K562 (cell line): ENCODE results near the gene TPK1. TPM values are rescaled to one million over a fixed set of nuclear protein-coding genes. Genes with fewer than 3 reads are reported as not detected.
A peak's percentile ranks its signal among the peaks of the same experiment; 100 is the strongest.

ENCODE experiments used
- ATAC-seq: fragments of 200-7000 bp; cut with Tn5 transposase; 3 replicates; pipeline ENCODE4 v1.9.1; 2020; ENCODE audit warnings: moderate library complexity
- BruUV-seq: library from RNA; stranded (reverse); fragments of 400-500 nt; replicated peaks from 2 replicates; lab custom pipeline; 2021; lab: Mats Ljungman, UMichigan
- CTCF ChIA-PET: fragments of 300-600 bp; formaldehyde crosslinking; extraction: SDS; loops from one replicate; lab custom pipeline; 2021; ENCODE audit warnings: low intra/inter-chr PET ratio; lab: Yijun Ruan, JAX
- POLR2A ChIA-PET: fragments of 300-600, 350-650 bp; sonication (Branson Sonifier 250); formaldehyde crosslinking; extraction: SDS; loops from one replicate; lab custom pipeline; 2021; ENCODE audit warnings: antibody characterized with exemption, inconsistent platforms; lab: Yijun Ruan, JAX
- DNase-seq, 4 experiments: peaks; one replicate each; pipeline versions ENCODE4 v3.0.0 to v3.0.0-alpha.2; 2011 to 2018; ENCODE audit warnings: low spot score in 3 of 4, mixed read lengths in 3 of 4; ENCODE audit errors: extremely low read depth in 1 of 4
- FAIRE-seq: peaks from 2 replicates; lab custom pipeline; 2011; peaks lifted over from hg19 to GRCh38; lab: Jason Lieb, UNC
- H2AFZ ChIP-seq: 2 replicates; pipeline ENCODE4 v1.6.0; 2011; ENCODE audit warnings: low read depth, low read length, control low read depth, inconsistent platforms
- H3K27ac ChIP-seq: fragments of 200-600 bp; 3 replicates; pipeline ENCODE4 v1.8.0; 2011; ENCODE audit warnings: low read depth, mild to moderate bottlenecking, control low read depth, inconsistent platforms, low read length, moderate library complexity, mixed read lengths; ENCODE audit errors: extremely low read depth
- H3K27me3 ChIP-seq, 2 experiments: fragments of 300-600 bp in 1 of 2; 2 replicates in 1 of 2; 3 replicates in 1 of 2; pipeline versions ENCODE4 v1.6.0 to v1.8.0; 2011; ENCODE audit warnings: inconsistent platforms in 2 of 2, low read length in 2 of 2, mild to moderate bottlenecking in 1 of 2, mixed read lengths in 1 of 2, moderate library complexity in 1 of 2; ENCODE audit not compliant: control insufficient read depth in 2 of 2, insufficient read depth in 2 of 2
- H3K36me3 ChIP-seq: fragments of 300-600 bp; 3 replicates; pipeline ENCODE4 v1.8.0; 2011; ENCODE audit warnings: mild to moderate bottlenecking, low read length, inconsistent platforms; ENCODE audit not compliant: control insufficient read depth, insufficient read depth
- H3K4me1 ChIP-seq, 2 experiments: fragments of 200-600 bp in 1 of 2; replicated peaks in 1 of 2; 2 replicates in 1 of 2; 3 replicates in 1 of 2; pipeline versions ENCODE4 v1.5.1 to v1.8.0; 2011; ENCODE audit warnings: inconsistent platforms in 2 of 2, low read length in 2 of 2, mild to moderate bottlenecking in 1 of 2, mixed read lengths in 1 of 2, moderate library complexity in 1 of 2; ENCODE audit not compliant: control insufficient read depth in 2 of 2, insufficient read depth in 2 of 2
- H3K4me2 ChIP-seq: 2 replicates; pipeline ENCODE4 v1.6.1; 2011; ENCODE audit warnings: low read length, control low read depth, inconsistent platforms, mixed read lengths; ENCODE audit not compliant: insufficient read depth
- H3K4me3 ChIP-seq: fragments of 200-600 bp; sonication (generic), shearing (Covaris generic); 2 replicates; pipeline ENCODE4 v1.5.1; 2016; ENCODE audit warnings: control low read depth, inconsistent platforms
- H3K79me2 ChIP-seq: fragments of 200-600 bp; 3 replicates; pipeline ENCODE4 v1.8.0; 2011; ENCODE audit warnings: low read length, inconsistent platforms; ENCODE audit not compliant: control insufficient read depth, insufficient read depth
- H3K9ac ChIP-seq, 2 experiments: 2 replicates each; pipeline versions ENCODE4 v1.6.0 to v1.6.1; 2011; ENCODE audit warnings: low read depth in 2 of 2, low read length in 2 of 2, control low read depth in 1 of 2, inconsistent platforms in 1 of 2, mild to moderate bottlenecking in 1 of 2, mixed read lengths in 1 of 2; ENCODE audit not compliant: insufficient read depth in 1 of 2
- H3K9me1 ChIP-seq: one replicate; pipeline ENCODE4 v1.6.0; 2011; ENCODE audit warnings: inconsistent platforms, mild to moderate bottlenecking, low read length, moderate library complexity; ENCODE audit not compliant: control insufficient read depth, insufficient read depth
- H3K9me3 ChIP-seq: replicated peaks from 2 replicates; pipeline ENCODE4 v1.5.1; 2011; ENCODE audit warnings: low read depth, low read length, inconsistent platforms; ENCODE audit not compliant: control insufficient read depth, insufficient read depth
- H4K20me1 ChIP-seq: replicated peaks from 2 replicates; pipeline ENCODE4 v1.6.1; 2011; ENCODE audit warnings: low read length, inconsistent platforms, mixed read lengths; ENCODE audit not compliant: control insufficient read depth, insufficient read depth
- MEF2A ChIP-seq: IDR thresholded peaks from 2 replicates; pipeline ENCODE4 v1.6.1; 2011; ENCODE audit warnings: low read depth, mild to moderate bottlenecking, low read length, moderate library complexity; ENCODE audit not compliant: control insufficient read depth
- MYC ChIP-seq, 2 experiments: fragments of 250-450 bp in 1 of 2; sonication (Bioruptor Pico) in 1 of 2; IDR thresholded peaks; 2 replicates each; pipeline versions ENCODE4 v1.5.1 to v1.6.1; 2012 to 2021; ENCODE audit warnings: low read depth in 2 of 2, borderline replicate concordance in 1 of 2, improper control_type of control experiment in 1 of 2, low read length in 1 of 2, mild to moderate bottlenecking in 1 of 2, moderate library complexity in 1 of 2
- NCOA1 ChIP-seq: fragments of 450-650 bp; IDR thresholded peaks from 2 replicates; pipeline ENCODE4 v1.6.1; 2016; ENCODE audit warnings: low read depth
- ZNF175 ChIP-seq: fragments of 200-800 bp; sonication (Bioruptor generic); IDR thresholded peaks from 2 replicates; pipeline ENCODE4 v1.6.1; 2016; ENCODE audit warnings: low read depth, mild to moderate bottlenecking, missing genetic modification characterization, missing compliant biosample characterization
- ZNF431 ChIP-seq: sonication (generic); formaldehyde crosslinking; IDR thresholded peaks from 2 replicates; pipeline ENCODE4 v1.8.0; 2022; ENCODE audit warnings: mild to moderate bottlenecking, missing genetic modification reagents
- ZZZ3 ChIP-seq: fragments of 450-650 bp; IDR thresholded peaks from 2 replicates; pipeline ENCODE4 v1.6.1; 2016; ENCODE audit warnings: antibody characterized with exemption, mild to moderate bottlenecking, moderate library complexity
- WGBS: fragments of 100-300 bp; shearing (Covaris generic); methylation state at CpG from one replicate; pipeline ENCODE4 v1.1.6; 2016; ENCODE audit warnings: low coverage, mixed read lengths; ENCODE audit not compliant: insufficient coverage; ENCODE audit errors: missing lambda C conversion rate; 5-methylcytosine and 5-hydroxymethylcytosine counted together
- in situ Hi-C: fragments of 300-500 bp; cut with MboI; formaldehyde crosslinking; loops from 4 replicates; pipeline ENCODE4 v1.15.0; 2018; ENCODE audit warnings: inconsistent platforms, mixed read lengths
- intact Hi-C: fragments of 100-400 bp; cut with micrococcal nuclease; formaldehyde crosslinking; loops from 2 replicates; pipeline ENCODE4 v1.14.2; 2022
- polyA plus RNA-seq, 8 experiments: library from polyadenylated mRNA; depleted of rRNA in 4 of 8; stranded (reverse) in 5 of 8; unstranded in 3 of 8; fragments of >200 nt; fragmentation: Nextera tagmentation in 2 of 8; fragmentation: Illumina TruSeq in 1 of 8; extraction: Ambion mirVana in 2 of 8; extraction: Trizol in 1 of 8; gene quantifications; 2 replicates each; pipeline versions ENCODE4 v1.2.1 to v1.2.3, GENCODE V29; 2011 to 2014; ENCODE audit warnings: inconsistent platforms in 1 of 8, missing spikeins in 1 of 8
- total RNA-seq, 7 experiments: library from RNA; depleted of rRNA in 6 of 7; stranded (reverse); fragments of >200 nt in 6 of 7; fragmentation: Illumina TruSeq in 2 of 7; extraction: Trizol in 2 of 7; gene quantifications; 2 replicates each; pipeline versions ENCODE4 v1.2.1 to v1.2.3, GENCODE V29; 2011 to 2021; ENCODE audit warnings: low replicate concordance in 1 of 7

Gene TPK1
- total and polyA plus RNA-seq, 9 of the 15 experiments (the other 6 are each of a cell fraction or from before 2014, with no cell fraction given), result 5.1 to 16.2 (median 9.2) TPM

GRCh38 chr7:144862612-144863319 is 26.9 kb upstream of the TPK1 start (continued):
- TF ChIP-seq ZNF175 (CRISPR knock-in tag) (0 out of 2 replicates have a peak, but pooled peaks have one; percentile 54), MYC (IDR thresholded peaks at IDR 0.05; ENCODE audit: low read depth, low read length) (no peak), MYC (CRISPR knock-in tag; IDR thresholded peaks at IDR 0.05; ENCODE audit: borderline replicate concordance, low read depth) (no peak), ZNF431 (no peak), ZZZ3 (no peak)
- TF ChIP-seq, all 486 proteins: peak for 50

- H3K9me1 ChIP-seq, result no peaks in the 10 kb centered on the region
- CTCF ChIA-PET, result no interaction called here
- no peak overlapping the region for H3K9ac ChIP-seq
- intact Hi-C loops (loop anchor here (10.0 kb wide), 2 partner anchors 145 to 755 kb away; no protein-coding TSS in a partner anchor), in situ Hi-C loops (no loop called here)
- H3K79me2 ChIP-seq, result no peaks in the 10 kb centered on the region
- no peaks in the 10 kb centered on the region for H3K36me3 ChIP-seq
- 0 out of 5 replicates have a peak, but pooled peaks cover 0 to 10% of the 10 kb centered on the region in 2 experiments for H3K4me1 ChIP-seq
- FAIRE-seq (no peak), ATAC-seq (no peak), DNase-seq (no peak)
- no peak overlapping the region for H2AFZ ChIP-seq
- POLR2A ChIA-PET, result no interaction called here
- no TSS peak for BruUV-seq
- no peak overlapping the region for H3K4me3 ChIP-seq
- H3K27ac ChIP-seq, result no peak overlapping the region
- no peak overlapping the region for H3K4me2 ChIP-seq
- WGBS, result 9% methylated on average over 3 of the region's 3 CpGs
- H3K9me3 ChIP-seq, result no peaks in the 10 kb centered on the region
- H3K27me3 ChIP-seq, result no peaks in the 10 kb centered on the region
- H4K20me1 ChIP-seq, result no peaks in the 10 kb centered on the region
- TF ChIP-seq MEF2A (0 out of 2 replicates have a peak, but pooled peaks have one; percentile 7), NCOA1 (no peak)
These were observed 23.9 kb upstream of the TPK1 start for GRCh38 chr7:144859739-144860138.
